Iris pigment epithelial cell (primary cell): ENCODE results near the gene MSANTD1.
"Not testable (repeated sequence)": the region's sequence is repeated elsewhere in the genome, so short reads cannot be mapped to it uniquely, and the experiment has no call there.

Experiments used
- DNase-seq: peaks from one replicate; pipeline ENCODE4 v3.0.0-alpha.2; 2011; ENCODE audit warnings: low read depth

MSANTD1 gene

DNA sequence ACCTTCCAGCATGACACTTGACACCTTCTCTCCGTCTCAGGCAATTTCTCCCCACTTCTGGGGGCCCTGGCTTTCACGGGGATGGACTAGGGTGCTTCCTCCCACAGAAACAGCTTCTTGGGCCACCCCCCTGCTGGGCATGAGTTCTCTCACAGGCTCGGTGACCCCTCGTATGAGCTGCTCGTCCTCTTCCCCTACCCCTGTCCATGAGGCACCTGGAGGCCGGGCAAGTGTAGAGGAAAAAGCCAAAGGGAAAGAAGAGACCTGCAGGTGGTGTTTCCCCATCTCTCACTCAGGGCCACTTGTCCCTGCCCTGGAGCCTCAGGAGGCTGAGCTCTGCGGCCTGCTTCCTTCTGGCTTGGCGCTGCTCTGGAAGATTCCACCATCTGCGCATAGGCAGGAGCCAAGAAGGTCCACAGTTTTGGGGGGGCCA lies 41.9 kb downstream of the MSANTD1 start:
- DNase-seq: no peak

- DNase-seq: no peak
Measured at GRCh38 chr4:3291411-3291968, 42.5 kb downstream of the MSANTD1 start.

DNA sequence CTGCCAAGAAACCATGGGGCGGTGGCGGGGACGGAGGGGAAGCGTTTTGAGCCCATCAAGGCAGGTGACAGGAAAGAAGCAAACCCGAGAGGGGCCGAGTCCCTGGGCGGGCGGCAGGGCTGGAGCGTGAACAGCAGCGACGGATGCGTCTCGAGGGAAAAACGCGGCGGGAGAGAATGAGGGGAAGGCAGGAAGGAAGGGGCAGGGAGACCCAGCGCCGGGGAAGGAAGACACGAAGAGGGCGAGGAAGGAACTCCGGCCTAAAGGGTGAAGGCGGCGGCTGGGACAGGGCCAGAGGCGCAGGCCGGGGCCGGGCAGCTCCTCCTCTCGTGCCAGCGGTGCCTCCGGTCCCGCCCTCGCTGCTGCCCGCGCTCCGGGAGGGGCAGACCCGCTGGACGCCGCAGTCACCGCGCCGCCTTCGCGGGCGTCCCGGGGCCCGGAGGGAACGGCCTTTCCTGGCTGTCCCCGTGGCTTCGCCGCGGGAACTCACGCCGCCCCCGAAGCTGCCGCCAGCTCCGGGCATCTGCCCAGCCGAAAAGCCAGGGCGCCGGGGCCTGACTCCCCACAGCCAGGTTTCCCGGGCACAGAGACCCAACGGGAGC lies 43.1 kb downstream of the MSANTD1 start:
- DNase-seq: peak; percentile 20

DNA sequence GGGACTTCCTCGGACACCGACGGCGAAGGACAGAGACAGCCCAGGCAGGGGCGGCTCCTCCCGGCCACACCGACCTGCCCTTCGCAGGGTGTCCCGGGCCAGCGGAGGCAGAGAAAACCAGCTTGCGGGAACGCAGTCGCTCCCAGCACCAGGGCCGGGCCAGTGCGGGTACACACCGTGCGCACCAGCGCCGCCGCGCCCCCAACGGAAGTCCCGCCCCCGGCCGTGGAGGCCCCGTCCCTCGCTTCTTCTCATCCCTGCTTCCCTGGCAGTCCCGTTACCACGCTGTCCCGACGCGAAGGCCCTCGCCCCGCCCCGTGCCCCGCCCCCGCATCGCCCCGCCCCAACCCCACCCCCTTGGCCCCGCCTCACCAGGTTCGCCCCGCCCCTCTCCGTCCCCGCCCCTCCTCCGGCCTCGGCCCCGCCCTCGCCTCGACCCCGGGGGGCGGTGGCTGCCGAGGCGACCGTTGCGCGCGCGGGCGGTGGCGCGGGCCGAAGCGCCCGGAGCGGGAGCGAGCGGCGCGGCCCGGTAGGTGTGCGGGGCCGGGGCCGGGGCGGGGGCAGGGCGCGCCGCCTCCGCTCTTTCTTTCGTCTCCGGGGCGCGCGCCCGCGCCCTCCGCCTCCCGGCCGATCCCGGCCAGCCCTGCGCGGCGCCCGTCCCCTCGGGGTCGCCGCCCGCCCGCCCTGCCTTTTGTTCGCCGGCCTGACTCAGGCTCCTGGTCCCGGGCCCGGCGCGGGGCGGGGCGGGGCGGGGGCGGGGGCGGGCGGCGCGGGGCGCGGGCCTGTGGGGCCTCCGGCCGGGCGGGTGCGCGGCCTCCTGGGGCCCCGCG lies 43.8 kb downstream of the MSANTD1 start, which contains the start of gene RGS12:
Gene RGS12, plus strand, starts transcription at position 451 of the 830 bp plus-strand sequence. CDS start 23,150 bp downstream, outside the sequence.
- DNase-seq: peak; percentile 97

DNA sequence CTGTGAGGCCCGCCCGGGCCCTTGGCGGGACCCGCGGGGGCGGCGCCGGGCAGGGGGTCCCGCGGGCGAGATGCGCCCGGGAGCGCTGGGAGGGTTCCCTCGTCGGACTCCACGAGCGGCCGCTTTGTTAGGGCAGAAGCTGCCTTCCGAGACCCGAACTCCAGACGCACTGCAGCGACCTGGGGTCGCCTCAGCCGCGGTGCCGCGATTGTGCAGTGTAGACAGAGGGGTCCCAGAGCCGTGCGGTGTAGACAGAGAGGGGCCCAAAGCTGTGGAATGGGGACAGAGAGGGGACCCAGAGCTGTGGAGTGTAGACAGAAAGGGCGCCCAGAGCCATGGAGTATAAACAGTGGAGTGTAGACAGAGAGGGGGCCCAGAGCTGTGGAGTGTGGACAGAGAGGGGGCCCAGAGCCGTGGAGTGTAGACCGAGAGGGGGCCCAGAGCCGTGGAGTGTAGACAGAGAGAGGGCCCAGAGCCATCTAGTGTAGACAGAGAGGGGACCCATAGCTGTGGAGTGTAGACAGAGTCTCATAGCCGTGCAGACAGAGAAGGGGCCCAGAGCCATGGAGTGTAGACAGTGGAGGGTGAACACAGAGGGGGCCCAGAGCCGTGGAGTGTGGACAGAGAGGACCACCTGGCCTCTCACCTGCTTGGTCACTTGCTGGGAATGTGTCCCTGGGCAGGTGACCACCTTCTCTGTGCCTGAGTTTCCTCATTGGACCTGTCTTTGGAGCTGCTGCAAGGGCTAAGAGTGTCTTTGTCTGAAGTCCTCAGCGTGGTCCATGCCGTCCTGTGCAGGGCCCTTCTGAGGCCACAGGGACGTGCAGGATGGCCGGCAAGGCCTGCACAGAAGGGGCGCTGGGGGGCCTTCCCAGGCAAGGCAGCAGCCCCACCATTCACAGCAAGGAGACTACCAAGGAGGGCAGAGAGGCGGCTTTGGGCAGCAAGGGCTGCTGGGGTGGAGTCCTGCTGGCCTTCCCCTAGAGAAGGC lies 44.7 kb downstream of the MSANTD1 start:
- no peak for DNase-seq

GRCh38 chr4:3294401-3295241 lies 45.7 kb downstream of the MSANTD1 start:
- no peak for DNase-seq

GRCh38 chr4:3295837-3296624 lies 47.1 kb downstream of the MSANTD1 start:
- DNase-seq: no peak

DNA sequence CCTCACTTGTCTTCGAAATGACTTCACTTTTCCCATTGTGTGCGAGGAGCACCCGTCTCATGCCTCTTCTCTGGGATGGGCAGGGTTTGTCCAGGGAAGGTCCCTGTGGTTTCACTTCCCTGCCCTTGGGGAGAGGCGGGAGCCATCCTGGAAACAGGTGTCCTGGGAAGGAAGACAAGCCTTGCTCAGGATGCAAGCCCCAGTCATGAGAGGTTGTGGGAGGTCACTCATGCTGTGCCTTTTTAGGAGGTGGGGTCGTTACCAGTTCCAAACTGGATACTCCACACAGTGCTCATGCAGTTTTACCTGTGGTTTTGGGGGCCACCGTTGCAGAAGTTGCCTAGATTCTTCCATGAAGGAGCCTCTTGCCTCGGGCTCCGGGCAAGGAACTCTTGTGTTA lies 47.7 kb downstream of the MSANTD1 start:
- no peak for DNase-seq

- DNase-seq: no peak
Measured at GRCh38 chr4:3297066-3297859, 48.3 kb downstream of the MSANTD1 start.

- DNase-seq: no peak
Measured at GRCh38 chr4:3299122-3299975, 50.4 kb downstream of the MSANTD1 start.

GRCh38 chr4:3299976-3300671 lies 51.2 kb downstream of the MSANTD1 start:
- DNase-seq: no peak

GRCh38 chr4:3300882-3301281 lies 51.9 kb downstream of the MSANTD1 start:
- not testable (repeated sequence) for DNase-seq

- DNase-seq: no peak
Measured at GRCh38 chr4:3301450-3302172, 52.7 kb downstream of the MSANTD1 start.

DNA sequence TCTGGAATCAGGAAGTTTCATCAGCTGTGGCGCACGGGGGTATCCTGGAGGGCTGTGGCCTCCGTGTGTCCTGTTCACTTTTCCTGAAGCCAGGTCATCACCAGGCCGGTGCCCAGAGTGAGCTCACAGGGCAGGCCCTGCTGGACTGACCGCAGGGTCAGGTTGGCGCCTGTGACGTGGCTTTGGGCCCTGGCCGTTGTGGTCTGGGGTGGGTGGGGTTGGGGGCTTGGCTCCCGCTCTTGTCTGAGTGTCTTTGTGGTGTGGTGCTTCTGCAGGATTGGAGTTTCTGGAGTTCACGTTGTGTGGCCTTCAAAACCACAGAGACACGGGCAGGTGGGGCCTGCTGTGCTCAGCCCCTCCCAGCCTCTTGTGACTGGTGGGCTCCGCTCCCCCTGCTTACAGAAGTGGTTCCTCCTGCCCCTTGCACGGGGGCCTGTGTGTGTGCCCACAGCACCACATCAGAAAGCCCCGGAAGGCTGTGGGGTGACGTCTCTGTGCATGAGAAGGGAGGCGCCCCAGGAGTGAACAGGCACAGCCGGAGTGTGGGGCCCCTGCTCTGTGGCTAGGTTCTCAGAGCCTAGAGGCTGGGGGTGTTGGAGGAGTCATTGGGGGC lies 53.3 kb downstream of the MSANTD1 start:
- DNase-seq: no peak

DNA sequence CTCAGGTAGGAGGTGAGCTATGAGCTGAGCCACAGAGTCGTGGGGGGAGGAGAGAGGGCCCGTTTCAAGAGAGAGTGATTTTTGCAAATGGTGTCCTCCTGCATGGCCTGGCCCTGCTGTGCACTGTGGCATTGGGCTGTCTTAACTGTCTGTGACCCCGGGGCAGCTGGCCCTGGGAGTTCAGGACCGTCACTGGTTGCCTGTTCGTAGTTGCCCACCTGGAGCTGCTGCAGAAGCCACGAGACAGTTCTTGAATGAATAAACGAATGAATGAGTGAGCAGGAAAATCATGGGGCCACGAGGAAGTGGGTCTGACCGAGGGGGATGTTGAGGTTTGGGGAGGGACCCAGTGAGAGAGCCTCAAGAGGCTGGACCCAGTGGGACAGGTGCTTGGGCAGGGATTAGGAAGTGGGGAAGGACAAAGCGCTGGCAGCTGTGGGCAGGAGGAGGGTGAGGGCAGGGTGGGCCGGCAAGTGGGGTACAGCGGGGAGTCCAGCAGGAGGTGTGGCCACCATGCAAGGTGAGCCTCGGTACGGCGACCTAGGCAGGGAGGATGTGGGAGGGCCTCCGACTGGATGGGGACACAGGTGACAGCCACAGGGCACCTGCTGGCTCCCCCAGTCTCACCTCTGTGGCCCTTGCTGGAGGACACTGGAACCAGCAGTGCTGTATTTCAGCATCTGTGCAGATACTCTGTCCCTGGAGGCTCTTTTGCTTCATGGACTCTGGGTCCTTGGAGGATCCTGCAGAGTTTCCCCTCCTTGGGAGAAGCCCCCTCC lies 54.0 kb downstream of the MSANTD1 start:
- DNase-seq: no peak

- DNase-seq: no peak
Measured at GRCh38 chr4:3303565-3303824, 54.5 kb downstream of the MSANTD1 start.
